Measurements from ENCODE around the gene C2orf68. TPM values are rescaled to one million over a fixed set of nuclear protein-coding genes. Genes with fewer than 3 reads are reported as not detected.
"Not testable (repeated sequence)": the region's sequence is repeated elsewhere in the genome, so short reads cannot be mapped to it uniquely, and the experiment has no call there.

C2orf68 gene
- total RNA-seq, 2 donors from 2014 or later = 9.9 to 14.5 TPM

DNA sequence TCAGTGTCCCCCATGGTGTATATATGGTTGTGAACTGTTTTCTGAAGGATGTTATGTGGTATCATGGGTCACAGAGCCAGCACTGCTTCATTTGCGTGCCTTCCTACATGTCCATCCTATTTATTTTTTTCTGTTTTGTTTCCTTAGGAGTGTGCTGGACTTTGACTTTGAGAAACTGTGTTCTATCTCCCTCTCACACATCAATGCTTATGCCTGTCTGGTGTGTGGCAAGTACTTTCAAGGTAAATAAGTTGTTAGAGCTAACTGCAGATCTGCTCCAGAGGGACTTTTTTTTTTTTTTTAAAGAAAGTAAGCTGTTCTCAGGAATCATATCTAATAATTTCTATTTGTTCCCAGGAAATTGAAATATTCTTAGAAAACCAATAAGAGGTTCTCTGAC lies 9.5 kb upstream of the C2orf68 start:
- Histone ChIP-seq H3K4me1 (peaks cover 15% of the 10 kb centered on the region), H3K9me3 (no peaks in the 10 kb centered on the region), H3K27me3 (no peaks in the 10 kb centered on the region), H3K4me3 (no peak overlapping the region), H3K36me3 (replicated peaks in 1 of 2; ENCODE audit: insufficient read depth in 1 of 2, low read depth in 2 of 2) (peaks cover 16 to 42% of the 10 kb centered on the region in 2 donors), H3K27ac (no peak overlapping the region)
- ATAC-seq (no peak), DNase-seq (no peak)
- intact Hi-C loops (cut with DNase I) = no loop called here
- WGBS, 2 donors = 87 to 90% methylated on average over 1 of the region's 1 CpG
- TF ChIP-seq POLR2A (IDR thresholded peaks at IDR 0.05) = no peak
- TF ChIP-seq, protein P1, sequence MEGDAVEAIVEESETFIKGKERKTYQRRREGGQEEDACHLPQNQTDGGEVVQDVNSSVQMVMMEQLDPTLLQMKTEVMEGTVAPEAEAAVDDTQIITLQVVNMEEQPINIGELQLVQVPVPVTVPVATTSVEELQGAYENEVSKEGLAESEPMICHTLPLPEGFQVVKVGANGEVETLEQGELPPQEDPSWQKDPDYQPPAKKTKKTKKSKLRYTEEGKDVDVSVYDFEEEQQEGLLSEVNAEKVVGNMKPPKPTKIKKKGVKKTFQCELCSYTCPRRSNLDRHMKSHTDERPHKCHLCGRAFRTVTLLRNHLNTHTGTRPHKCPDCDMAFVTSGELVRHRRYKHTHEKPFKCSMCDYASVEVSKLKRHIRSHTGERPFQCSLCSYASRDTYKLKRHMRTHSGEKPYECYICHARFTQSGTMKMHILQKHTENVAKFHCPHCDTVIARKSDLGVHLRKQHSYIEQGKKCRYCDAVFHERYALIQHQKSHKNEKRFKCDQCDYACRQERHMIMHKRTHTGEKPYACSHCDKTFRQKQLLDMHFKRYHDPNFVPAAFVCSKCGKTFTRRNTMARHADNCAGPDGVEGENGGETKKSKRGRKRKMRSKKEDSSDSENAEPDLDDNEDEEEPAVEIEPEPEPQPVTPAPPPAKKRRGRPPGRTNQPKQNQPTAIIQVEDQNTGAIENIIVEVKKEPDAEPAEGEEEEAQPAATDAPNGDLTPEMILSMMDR (IDR thresholded peaks at IDR 0.05) = no peak

DNA sequence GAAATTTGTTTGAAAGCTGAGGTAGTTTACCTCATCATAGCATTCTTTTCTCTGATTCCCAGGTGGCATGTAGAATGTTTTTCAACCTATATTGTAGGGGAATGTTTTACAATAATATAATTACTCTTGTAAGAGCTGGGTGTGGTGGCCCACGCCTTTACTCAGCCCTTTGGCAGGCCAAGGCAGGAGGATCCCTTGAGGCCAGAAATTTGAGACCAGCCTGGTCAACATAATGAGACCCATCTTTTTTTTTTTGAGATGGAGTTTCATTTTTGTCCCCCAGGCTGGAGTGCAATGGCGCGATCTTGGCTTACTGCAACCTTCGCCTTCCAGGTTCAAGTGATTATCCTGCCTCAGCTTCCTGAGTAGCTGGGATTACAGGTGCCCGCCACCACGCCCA lies 7.8 kb upstream of the C2orf68 start:
- intact Hi-C loops (cut with DNase I) = no loop called here

DNA sequence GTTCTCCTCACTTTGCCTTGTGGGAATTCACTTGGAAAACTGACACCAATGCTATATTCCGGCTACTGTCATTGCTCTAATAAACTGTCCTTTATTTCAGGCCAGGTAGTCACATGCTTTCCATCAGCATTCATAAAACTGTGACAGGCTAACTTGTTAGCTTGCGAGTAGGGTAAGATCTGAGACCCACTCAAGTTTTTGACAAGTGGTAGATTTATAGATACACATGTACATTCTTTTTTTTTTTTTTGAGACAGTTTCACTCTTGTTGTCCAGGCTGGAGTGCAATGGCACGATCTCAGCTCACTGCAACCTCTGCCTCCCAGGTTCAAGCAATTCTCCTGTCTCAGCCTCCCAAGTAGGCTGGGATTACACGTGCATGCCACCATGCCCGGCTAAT lies 5.9 kb upstream of the C2orf68 start:
- WGBS, 2 donors = 70 to 80% methylated on average over 5 of the region's 5 CpGs
- H3K27me3 ChIP-seq; DNase-seq; H3K27ac ChIP-seq; intact Hi-C loops (cut with DNase I); ATAC-seq; H3K4me3 ChIP-seq; H3K9me3 ChIP-seq: not testable (repeated sequence)
- H3K36me3 ChIP-seq (replicated peaks in 1 of 2; ENCODE audit: insufficient read depth in 1 of 2, low read depth in 2 of 2) = peaks cover 0 to 11% of the 10 kb centered on the region in 2 donors
- H3K4me1 ChIP-seq = peaks cover 22% of the 10 kb centered on the region

More for the DNA sequence above, 7.8 kb upstream of the C2orf68 start:
- WGBS, 2 donors = 92 to 96% methylated on average over 6 of the region's 6 CpGs
- H3K27ac ChIP-seq = no peak overlapping the region
- H3K9me3 ChIP-seq = no peaks in the 10 kb centered on the region
- TF ChIP-seq, protein P1 (IDR thresholded peaks at IDR 0.05) = no peak
- no peak for TF ChIP-seq POLR2A (IDR thresholded peaks at IDR 0.05)
- no peak overlapping the region for H3K4me3 ChIP-seq
- ATAC-seq (no peak), DNase-seq (no peak)
- H3K36me3 ChIP-seq (replicated peaks in 1 of 2; ENCODE audit: insufficient read depth in 1 of 2, low read depth in 2 of 2) = peaks cover 8 to 28% of the 10 kb centered on the region in 2 donors
- peaks cover 22% of the 10 kb centered on the region for H3K4me1 ChIP-seq
- H3K27me3 ChIP-seq = no peaks in the 10 kb centered on the region

DNA sequence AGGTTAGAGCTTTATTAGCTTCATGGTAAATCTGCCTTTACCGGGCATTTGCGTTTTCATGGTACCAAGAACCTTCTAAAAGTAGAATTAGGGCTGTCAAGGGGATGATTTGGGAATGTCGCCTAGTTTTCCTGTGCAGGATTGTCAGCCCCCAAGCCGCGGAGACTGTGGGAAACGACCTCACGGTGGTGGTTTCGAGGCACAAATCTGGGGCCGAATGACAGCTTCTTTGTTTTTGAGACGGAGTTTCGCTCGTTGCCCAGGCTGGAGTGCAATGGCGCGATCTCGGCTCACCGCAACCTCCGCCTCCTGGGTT lies 3.5 kb upstream of the C2orf68 start:
- Histone ChIP-seq H3K9me3 (no peaks in the 10 kb centered on the region), H3K4me1 (peaks cover 38% of the 10 kb centered on the region), H3K27me3 (no peaks in the 10 kb centered on the region), H3K27ac (peak overlapping the region; percentile 49 to 93 (median 84)), H3K36me3 (replicated peaks in 1 of 2; ENCODE audit: insufficient read depth in 1 of 2, low read depth in 2 of 2) (peaks cover 0 to 2% of the 10 kb centered on the region in 2 donors), H3K4me3 (no peak overlapping the region)
- TF ChIP-seq POLR2A (IDR thresholded peaks at IDR 0.05) = no peak
- TF ChIP-seq, protein P1 (IDR thresholded peaks at IDR 0.05) = no peak
- WGBS, 2 donors = 87 to 89% methylated on average over 12 to 17 of the region's 17 CpGs
- intact Hi-C loops (cut with DNase I) = no loop called here
- DNase-seq (no peak), ATAC-seq (no peak)

DNA sequence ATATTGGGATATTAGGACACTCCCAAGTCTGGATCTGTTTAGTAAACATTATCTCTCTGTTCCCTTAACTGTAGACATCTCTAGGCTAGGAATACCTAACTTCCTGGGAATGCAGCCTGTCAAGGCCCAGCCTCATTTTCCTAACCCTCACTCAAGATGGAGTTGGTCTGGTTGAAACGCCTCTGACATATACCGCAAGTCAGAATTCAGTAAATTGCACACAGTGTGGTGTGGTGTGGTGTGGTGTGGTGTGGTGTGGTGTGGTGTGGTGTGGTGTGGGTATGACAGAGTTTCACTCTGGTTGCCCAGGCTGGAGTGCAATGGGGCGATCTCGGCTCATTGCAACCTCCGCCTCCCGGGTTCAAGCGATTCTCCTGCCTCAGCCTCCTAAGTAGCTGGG lies 2.9 kb upstream of the C2orf68 start:
- H3K27ac ChIP-seq; ATAC-seq; DNase-seq; H3K27me3 ChIP-seq; H3K9me3 ChIP-seq; H3K36me3 ChIP-seq (replicated peaks in 1 of 2; ENCODE audit: insufficient read depth in 1 of 2, low read depth in 2 of 2); intact Hi-C loops (cut with DNase I); H3K4me3 ChIP-seq: not testable (repeated sequence)
- 93 to 94% methylated on average over 7 of the region's 7 CpGs for WGBS, 2 donors
- peaks cover 44% of the 10 kb centered on the region for H3K4me1 ChIP-seq

DNA sequence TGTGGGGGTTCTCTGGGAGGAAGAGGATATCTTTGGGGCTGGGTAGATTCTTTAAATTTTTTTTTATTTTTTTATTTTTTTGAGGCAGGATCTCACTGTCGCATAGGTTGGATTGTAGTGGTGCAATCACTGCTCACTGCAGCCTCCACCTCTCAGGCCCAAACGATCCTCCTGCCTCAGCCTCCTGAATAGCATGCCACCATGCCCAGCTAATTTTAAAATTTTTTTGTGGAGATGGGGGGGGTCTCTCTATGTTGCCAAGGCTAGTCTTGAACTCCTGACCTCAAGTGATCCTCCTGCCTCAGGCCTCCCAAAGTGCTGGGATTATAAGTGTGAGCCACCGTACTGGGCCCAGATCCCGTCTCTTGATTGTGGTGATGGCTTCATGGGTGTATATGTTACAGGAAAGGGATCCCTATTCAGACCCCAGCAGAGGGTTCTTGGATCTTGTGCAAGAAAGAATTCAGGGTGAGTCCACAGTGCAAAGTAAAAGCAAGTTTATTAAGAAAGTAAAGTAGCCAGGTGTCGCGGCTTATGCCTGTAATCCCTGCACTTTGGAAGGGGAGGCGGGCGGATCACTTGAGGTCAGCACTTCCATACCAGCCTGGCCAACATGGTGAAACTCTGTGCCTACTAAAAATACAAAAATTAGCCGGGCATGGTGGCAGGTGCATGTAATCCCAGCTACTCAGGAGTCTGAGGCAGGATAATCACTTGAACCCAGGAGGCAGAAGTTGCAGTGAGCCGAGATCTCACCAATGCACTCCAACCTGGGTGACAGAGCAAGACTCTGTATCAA lies 2.0 kb upstream of the C2orf68 start:
- WGBS, 2 donors = 83% methylated on average over 10 of the region's 10 CpGs
- Histone ChIP-seq H3K4me1 (peaks cover 46% of the 10 kb centered on the region), H3K36me3 (replicated peaks in 1 of 2; ENCODE audit: insufficient read depth in 1 of 2, low read depth in 2 of 2) (peaks cover 0 to 2% of the 10 kb centered on the region in 2 donors), H3K27me3 (no peaks in the 10 kb centered on the region), H3K27ac (no peak overlapping the region), H3K9me3 (no peaks in the 10 kb centered on the region), H3K4me3 (no peak overlapping the region)
- intact Hi-C loops (cut with DNase I) = no loop called here
- TF ChIP-seq, protein P1 (IDR thresholded peaks at IDR 0.05) = no peak
- no peak for TF ChIP-seq POLR2A (IDR thresholded peaks at IDR 0.05)
- DNase-seq (no peak), ATAC-seq (no peak)
